Thyroid gland (tissue), 4 donors: Measurements from ENCODE around the gene ZNF207. TPM values are rescaled to one million over a fixed set of nuclear protein-coding genes. Genes with fewer than 3 reads are reported as not detected.
"Not testable (repeated sequence)": the region's sequence is repeated elsewhere in the genome, so short reads cannot be mapped to it uniquely, and the experiment has no call there.

ENCODE experiments used
- DNase-seq, 2 donors: peaks; one replicate each; pipeline ENCODE4 v3.0.0-alpha.2; 2019
- H3K27ac ChIP-seq, 3 donors: fragments of 200-600 bp; sonication (generic); 1 replicate in 2 of 3; 2 replicates in 1 of 3; pipeline ENCODE4 v1.5.1; 2016 to 2019; ENCODE audit warnings: mild to moderate bottlenecking in 1 of 3, moderate library complexity in 1 of 3
- H3K27me3 ChIP-seq: fragments of 200-600 bp; sonication (generic); one replicate; pipeline ENCODE4 v1.5.1; 2019
- H3K36me3 ChIP-seq, 2 donors: fragments of 200-600 bp; sonication (generic); one replicate each; pipeline ENCODE4 v1.5.1; 2016 to 2019
- H3K4me1 ChIP-seq, 2 donors: fragments of 200-600 bp; sonication (generic); one replicate each; pipeline ENCODE4 v1.5.1; 2017 to 2019
- H3K4me3 ChIP-seq, 3 donors: fragments of 200-600 bp; sonication (generic); replicated peaks in 1 of 3; 1 replicate in 2 of 3; 2 replicates in 1 of 3; pipeline ENCODE4 v1.5.1; 2016; ENCODE audit warnings: mild to moderate bottlenecking in 1 of 3
- H3K9me3 ChIP-seq: fragments of 200-600 bp; sonication (generic); one replicate; pipeline ENCODE4 v1.5.1; 2017
- POLR2A ChIP-seq, 2 donors: fragments of 450-650 bp; IDR thresholded peaks; one replicate each; pipeline ENCODE4 v1.6.1; 2017; ENCODE audit warnings: antibody characterized with exemption in 2 of 2, mild to moderate bottlenecking in 2 of 2, moderate library complexity in 1 of 2
- WGBS, 2 donors: methylation state at CpG; one replicate each; pipeline ENCODE4 v1.1.5; 2017; 5-methylcytosine and 5-hydroxymethylcytosine counted together
- intact Hi-C: fragments of 100-400 bp; cut with DNase I; formaldehyde crosslinking; loops from one replicate; pipeline ENCODE4 v1.15.1; 2023
- total RNA-seq, 4 donors: library from RNA; depleted of rRNA; stranded (reverse); fragments of >200 nt; gene quantifications; one replicate each; pipeline ENCODE4 v1.2.3, GENCODE V29; 2016
- TF ChIP-seq, protein P1 (sequence below), 6 experiments: fragments of 200-600 bp in 3 of 6; fragments of 450-650 bp in 3 of 6; sonication (generic) in 3 of 6; IDR thresholded peaks; one replicate each; pipeline ENCODE4 v1.5.1; 2016 to 2019; ENCODE audit warnings: antibody characterized with exemption in 6 of 6, mild to moderate bottlenecking in 2 of 6, inconsistent platforms in 1 of 6, moderate library complexity in 1 of 6

The ZNF207 gene
- total RNA-seq, 4 donors from 2014 or later = 155 to 218 (median 194) TPM

DNA sequence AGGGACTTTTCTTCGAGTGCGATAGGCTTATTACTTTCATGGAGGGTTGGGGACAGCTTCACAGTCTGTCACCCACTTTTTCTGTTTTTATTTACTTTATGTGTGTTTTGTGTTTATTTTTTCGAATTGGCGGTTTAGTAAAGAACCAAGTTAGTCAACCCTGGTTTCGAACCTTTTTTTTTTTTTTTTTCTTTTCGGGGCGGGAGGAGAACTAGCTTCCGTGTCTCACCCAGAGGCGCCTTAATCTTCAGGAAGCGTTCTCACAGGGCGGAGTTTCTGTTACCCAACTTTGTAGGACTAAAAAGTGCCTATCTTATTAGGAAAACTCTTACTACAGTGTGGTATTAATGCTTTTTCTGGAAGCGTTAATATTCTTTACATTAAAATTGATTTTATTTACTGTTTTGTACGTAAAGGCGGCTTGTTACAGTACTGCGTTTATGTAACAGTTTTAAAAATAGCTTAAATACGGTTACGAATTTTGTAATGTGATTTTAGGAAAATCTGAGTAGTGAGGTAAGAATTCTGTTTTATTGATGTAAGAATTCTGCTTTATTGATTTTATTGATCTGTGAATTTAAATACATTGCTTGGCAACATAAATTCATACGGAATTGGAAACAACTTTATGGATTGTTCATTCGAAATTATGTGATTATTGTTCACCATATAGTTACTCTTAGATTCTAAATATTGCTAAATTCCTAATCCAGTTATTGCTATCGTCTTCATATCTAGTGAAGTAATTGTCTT, 885 bp downstream of the ZNF207 start:
- Histone ChIP-seq H3K4me1 (peaks cover 25 to 46% of the 10 kb centered on the region in 2 donors), H3K4me3 (peak overlapping the region; percentile 43 to 83 (median 72)), H3K27me3 (no peaks in the 10 kb centered on the region), H3K9me3 (no peaks in the 10 kb centered on the region), H3K27ac (peak overlapping the region; percentile 93 to 97 (median 95)), H3K36me3 (peaks cover 6 to 7% of the 10 kb centered on the region in 2 donors)
- DNase-seq = peak; percentile 29 to 30
- WGBS, 2 donors = 1% methylated on average over 20 of the region's 20 CpGs
- intact Hi-C loops = no loop called here
- TF ChIP-seq, protein P1, sequence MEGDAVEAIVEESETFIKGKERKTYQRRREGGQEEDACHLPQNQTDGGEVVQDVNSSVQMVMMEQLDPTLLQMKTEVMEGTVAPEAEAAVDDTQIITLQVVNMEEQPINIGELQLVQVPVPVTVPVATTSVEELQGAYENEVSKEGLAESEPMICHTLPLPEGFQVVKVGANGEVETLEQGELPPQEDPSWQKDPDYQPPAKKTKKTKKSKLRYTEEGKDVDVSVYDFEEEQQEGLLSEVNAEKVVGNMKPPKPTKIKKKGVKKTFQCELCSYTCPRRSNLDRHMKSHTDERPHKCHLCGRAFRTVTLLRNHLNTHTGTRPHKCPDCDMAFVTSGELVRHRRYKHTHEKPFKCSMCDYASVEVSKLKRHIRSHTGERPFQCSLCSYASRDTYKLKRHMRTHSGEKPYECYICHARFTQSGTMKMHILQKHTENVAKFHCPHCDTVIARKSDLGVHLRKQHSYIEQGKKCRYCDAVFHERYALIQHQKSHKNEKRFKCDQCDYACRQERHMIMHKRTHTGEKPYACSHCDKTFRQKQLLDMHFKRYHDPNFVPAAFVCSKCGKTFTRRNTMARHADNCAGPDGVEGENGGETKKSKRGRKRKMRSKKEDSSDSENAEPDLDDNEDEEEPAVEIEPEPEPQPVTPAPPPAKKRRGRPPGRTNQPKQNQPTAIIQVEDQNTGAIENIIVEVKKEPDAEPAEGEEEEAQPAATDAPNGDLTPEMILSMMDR (IDR thresholded peaks at IDR 0.05) = no peak
- no peak for TF ChIP-seq POLR2A (IDR thresholded peaks at IDR 0.05)

DNA sequence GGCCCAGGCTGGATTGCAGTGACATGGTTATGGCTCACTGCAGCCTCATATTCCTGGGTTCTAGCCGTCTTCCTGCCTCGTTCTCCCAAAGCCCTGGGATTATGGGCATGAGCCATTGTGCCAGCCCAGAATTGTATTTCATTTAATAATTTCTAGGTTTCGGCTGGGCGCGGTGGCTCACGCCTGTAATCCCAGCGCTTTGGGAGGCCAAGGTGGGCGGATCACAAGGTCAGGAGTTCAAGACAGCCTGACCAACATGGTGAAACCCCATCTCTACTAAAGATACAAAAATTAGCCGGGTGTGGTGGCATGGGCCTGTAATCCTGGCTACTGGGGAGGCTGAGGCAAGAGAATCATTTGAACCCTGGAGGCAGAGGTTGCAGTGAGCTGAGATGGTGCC, 2.8 kb downstream of the ZNF207 start:
- 96% methylated on average over 8 to 9 of the region's 9 CpGs for WGBS, 2 donors
- not testable (repeated sequence) for H3K9me3 ChIP-seq

GRCh38 chr17:32355649-32356377, 5.9 kb downstream of the ZNF207 start:
- H3K27ac ChIP-seq = no peak overlapping the region
- H3K4me3 ChIP-seq = no peak overlapping the region
- TF ChIP-seq, protein P1 (IDR thresholded peaks at IDR 0.05) = no peak
- no peak for TF ChIP-seq POLR2A (IDR thresholded peaks at IDR 0.05)
- peaks cover 32 to 49% of the 10 kb centered on the region in 2 donors for H3K4me1 ChIP-seq
- 44 to 46% methylated on average over 6 of the region's 6 CpGs for WGBS, 2 donors
- no peak for DNase-seq
- no peaks in the 10 kb centered on the region for H3K27me3 ChIP-seq
- peaks cover 36 to 37% of the 10 kb centered on the region in 2 donors for H3K36me3 ChIP-seq
- no peaks in the 10 kb centered on the region for H3K9me3 ChIP-seq
- intact Hi-C loops = no loop called here

More for the DNA sequence above, 2.8 kb downstream of the ZNF207 start:
- Histone ChIP-seq H3K36me3 (peaks cover 8 to 11% of the 10 kb centered on the region in 2 donors), H3K4me1 (peaks cover 36 to 56% of the 10 kb centered on the region in 2 donors)
- intact Hi-C loops, DNase-seq, H3K27me3 ChIP-seq, H3K4me3 ChIP-seq, H3K27ac ChIP-seq: not testable (repeated sequence)

DNA sequence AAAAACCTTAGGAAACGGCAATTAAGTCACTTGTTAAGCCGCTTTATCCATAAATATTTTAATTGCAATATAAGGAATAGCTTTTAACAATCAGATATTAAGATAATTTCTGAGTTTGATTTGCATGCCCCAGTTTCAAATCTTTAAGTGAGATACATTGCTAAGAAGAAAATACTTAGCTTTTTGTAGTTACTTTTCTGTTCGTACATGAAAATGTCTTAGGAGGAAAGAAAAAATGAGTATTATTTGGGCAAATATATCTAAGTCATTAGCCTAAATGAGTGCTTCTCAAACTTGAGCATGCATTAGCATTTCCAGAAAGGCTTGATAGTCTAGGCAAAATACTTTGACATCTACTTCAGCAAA, 6.4 kb downstream of the ZNF207 start:
- no peaks in the 10 kb centered on the region for H3K9me3 ChIP-seq
- DNase-seq = no peak
- peaks cover 41 to 42% of the 10 kb centered on the region in 2 donors for H3K36me3 ChIP-seq
- no peak overlapping the region for H3K27ac ChIP-seq
- intact Hi-C loops = no loop called here
- 96% methylated on average over 3 of the region's 3 CpGs for WGBS, 2 donors
- H3K4me3 ChIP-seq = no peak overlapping the region
- H3K4me1 ChIP-seq = peaks cover 32 to 49% of the 10 kb centered on the region in 2 donors
- TF ChIP-seq POLR2A (IDR thresholded peaks at IDR 0.05) = no peak
- TF ChIP-seq, protein P1 (IDR thresholded peaks at IDR 0.05) = no peak
- no peaks in the 10 kb centered on the region for H3K27me3 ChIP-seq

DNA sequence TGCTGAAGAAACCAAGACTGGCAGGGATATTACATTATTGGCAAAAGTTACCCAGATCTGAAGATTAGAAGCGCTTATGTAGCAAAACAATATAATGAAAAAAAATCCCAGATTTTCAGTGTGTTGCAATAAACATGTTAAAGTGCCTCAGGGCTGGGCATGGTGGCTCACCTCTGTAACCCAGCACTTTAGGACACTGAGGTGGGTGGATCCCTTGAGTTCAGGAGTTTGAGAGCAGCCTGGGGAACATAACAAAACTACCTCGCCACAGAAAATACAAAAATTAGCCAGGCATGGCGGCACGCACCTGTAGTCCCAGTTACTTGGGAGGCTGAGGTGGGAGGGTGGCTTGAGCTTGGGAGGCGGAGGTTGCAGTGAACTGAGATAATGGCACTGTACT, 6.8 kb downstream of the ZNF207 start:
- peaks cover 45 to 46% of the 10 kb centered on the region in 2 donors for H3K36me3 ChIP-seq
- WGBS, 2 donors = 91 to 92% methylated on average over 5 of the region's 5 CpGs
- H3K9me3 ChIP-seq = no peaks in the 10 kb centered on the region
- intact Hi-C loops = no loop called here
- no peaks in the 10 kb centered on the region for H3K27me3 ChIP-seq
- no peak for DNase-seq
- H3K4me3 ChIP-seq = no peak overlapping the region
- TF ChIP-seq, protein P1 (IDR thresholded peaks at IDR 0.05) = no peak
- TF ChIP-seq POLR2A (IDR thresholded peaks at IDR 0.05) = no peak
- peaks cover 28 to 48% of the 10 kb centered on the region in 2 donors for H3K4me1 ChIP-seq
- no peak overlapping the region for H3K27ac ChIP-seq
